ENCODE results near the gene EYA3. TPM values are rescaled to one million over a fixed set of nuclear protein-coding genes. Genes with fewer than 3 reads are reported as not detected.

EYA3 gene
- total and polyA plus RNA-seq, 2 of the 8 experiments (the other 6 are each of a cell fraction or from before 2014, with no cell fraction given) = 15.0 to 33.9 TPM

DNA sequence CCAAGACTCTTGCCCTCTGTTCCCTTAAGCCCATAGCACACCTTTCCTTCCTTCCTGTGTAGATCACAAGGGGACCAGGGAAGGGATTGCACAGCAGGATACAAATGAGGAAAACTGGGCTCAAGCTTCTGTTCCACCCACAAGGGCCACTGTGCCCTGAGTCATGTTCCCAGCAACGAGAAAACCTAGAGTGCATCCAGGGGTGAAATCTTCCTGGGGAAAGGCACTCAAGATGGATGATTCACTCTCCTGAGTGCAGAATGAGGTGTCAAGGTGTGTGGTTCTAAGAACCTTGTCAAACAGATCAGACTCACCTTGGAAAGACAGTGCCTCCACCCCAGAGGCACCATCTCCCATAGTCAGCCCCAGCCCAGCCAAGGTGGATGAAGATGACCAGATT is 40.7 kb upstream of the EYA3 start (continued):
- TF ChIP-seq JUND (IDR thresholded peaks at IDR 0.05; ENCODE audit: low read length) (no peak), MAFK (IDR thresholded peaks at IDR 0.05; ENCODE audit: low read depth, low read length) (no peak)

Measured in H1 (cell line).